NCI-H2196 (cell line): ENCODE measurements around the gene POLG.

Source experiments
- DNase-seq: peaks from one replicate; lab custom pipeline; 2025; ENCODE audit not compliant: unreplicated experiment; lab: John Stamatoyannopoulos, UW

POLG gene

DNA sequence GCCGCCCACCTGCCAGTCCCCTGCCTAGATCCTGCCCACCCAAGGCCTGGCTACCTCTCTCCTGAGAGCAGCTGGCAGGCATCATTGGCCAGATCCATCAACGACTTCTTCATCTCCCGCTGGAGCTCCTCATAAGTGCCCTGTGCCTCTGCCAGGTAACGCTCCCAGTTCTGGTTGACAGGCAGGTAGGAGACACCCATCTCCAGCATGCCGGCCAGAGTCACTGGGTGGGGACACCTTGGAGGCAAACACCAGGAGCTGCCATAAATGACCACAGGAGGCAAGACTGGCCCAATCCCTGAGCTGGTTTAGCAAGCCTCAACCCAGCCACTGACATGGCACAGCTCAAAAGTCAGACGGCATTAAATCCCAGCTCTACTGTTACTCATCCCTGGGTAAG lies 7.5 kb downstream of the POLG start:
- no peak for DNase-seq

DNA sequence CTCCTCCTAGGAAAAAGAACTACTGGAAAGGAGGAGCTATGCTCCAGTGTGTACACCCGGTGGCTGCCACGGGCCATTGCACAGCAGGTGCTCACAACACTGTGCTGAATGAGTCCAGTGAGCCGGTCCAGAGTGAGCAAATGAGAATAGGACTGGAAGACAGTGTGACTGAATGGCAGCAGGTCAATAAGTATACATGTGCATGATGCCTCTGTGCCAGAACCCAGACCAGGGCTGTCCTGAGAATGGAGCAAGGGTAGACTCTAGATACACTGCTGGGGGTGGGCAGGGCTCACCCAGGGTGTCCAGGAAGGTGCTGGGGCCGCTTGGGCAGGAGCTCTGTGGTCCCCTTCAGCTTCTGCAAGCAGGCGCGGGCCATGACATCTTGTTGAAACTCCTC lies 8.3 kb downstream of the POLG start:
- DNase-seq: no peak

DNA sequence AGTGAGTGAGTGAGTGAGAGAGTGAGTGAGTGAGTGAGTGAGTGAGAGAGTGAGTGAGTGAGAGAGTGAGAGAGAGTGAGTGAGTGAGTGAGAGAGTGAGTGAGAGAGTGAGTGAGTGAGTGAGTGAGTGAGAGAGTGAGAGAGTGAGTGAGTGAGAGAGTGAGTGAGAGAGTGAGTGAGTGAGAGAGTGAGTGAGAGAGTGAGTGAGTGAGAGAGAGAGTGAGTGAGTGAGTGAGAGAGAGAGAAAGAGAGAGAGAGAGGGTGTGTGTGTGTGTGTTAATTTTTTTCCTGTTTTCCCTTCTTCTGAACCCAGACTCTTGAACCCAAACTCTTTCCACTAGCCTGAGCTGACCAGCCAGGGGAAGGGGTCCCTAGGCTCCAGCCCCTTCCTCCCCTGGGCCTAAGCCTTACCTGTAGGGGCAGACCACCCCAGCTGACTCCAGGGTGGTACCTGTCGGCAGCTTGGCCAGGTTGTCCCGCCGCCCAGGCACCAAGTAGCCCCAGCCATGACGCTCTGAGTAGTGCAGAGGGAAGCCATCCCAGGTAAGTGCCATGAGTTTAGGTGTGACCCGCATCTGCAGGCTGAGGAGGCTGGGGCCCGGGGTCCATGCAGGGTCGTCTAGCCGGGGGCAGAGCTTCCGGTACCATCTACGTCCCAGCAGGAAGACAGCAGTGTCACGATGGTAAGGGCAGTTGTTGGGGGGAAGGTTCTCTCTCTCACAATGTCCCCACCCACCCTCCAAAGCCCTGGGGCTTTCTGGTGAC lies 9.4 kb downstream of the POLG start:
- no peak for DNase-seq

DNA sequence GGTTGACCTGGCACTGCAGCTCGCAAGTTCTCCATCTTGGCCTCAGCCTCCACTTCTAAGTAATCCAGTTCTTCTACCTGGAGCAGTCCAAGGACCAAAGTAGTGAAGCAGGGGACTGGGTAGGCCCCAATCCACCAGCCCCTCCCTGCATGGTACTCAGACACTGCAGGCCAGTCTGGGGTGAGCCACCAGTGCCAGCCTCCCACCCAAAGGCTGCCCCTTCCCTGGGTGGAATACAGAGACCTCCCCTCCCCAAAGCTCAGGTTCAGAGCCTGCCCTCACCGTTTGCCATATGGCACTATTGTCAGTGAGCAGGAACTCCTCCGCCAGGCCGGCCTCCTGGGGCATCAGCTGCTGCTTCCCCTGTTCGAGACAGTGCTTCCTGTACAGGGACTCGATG lies 10.8 kb downstream of the POLG start:
- DNase-seq: no peak

DNA sequence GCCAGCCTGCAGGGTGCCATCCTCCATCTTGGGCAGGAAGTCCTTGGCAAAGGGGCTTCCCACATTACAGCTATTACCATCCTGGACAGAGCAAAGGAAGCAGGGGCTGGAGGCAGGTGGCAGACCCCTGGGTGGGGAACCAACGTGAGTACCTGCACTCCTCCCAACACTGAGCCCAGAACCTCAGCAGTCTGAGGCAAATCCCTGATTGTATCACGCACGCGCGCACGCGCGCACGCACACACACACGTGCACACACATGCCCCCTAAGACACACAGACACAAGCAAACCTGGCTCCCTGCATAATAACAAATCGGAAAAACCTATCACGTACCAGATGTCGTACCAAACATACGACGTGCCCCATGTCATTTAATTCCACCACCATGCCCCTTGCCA lies 11.8 kb downstream of the POLG start:
- DNase-seq: no peak

DNA sequence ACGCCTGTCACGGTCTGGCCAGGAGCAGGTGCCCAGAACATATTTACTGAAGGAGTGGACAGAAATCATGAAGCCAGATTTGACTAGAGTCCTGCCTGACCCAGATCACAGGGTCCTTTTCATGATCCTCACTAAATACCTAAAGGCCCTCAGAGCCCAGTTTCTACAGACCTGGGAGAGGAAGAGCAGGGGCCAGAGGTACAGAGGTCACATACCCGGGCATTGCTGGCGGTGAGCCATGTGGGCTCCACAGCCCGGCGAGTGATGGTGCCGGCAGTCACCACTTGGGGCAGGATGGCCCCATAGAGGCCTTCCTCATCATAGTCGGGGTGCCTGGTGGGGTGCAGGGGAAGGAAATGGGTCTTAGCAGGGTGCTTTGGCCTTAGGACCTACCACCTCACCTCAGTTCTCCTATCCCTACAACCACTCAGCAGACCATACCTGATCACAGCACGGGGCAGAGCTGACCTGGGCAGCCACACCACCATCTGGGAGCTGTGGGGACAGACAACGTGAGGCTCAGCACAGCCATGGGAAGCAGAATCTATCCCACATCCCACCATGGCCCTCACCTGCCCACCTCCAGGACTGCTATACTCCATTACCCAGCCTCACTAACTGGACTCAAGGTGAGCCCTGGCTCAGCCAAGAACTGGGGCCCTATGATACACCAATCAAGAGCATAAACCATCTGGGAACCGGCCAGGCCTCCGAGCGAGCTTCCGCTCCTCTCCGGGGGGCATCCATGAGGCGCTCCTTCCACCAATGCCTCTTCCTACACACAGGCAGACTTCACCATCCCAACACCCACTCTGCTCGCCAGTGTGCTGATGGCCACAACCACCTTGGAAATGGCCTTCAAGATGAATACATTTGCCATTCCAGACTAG lies 12.9 kb downstream of the POLG start:
- DNase-seq: no peak

DNA sequence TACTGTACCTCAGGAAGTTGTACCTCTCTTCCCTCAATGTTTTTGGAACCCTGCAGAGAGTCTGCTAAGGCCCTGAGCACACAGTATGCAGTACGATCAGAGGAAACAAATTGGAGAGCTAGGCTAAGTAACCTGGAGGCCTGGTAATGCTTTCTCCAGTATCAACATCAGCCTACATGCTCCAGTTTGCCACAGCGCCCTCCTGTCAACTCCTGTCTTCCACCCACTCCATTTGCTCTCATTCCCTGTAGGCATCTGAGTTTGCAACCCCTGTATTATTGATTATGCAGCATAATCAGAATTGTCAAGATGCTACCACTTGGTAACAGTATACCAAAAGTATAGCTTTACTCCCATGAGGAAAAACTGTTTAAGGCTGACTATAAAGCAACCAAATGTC lies 14.4 kb downstream of the POLG start:
- DNase-seq: no peak

DNA sequence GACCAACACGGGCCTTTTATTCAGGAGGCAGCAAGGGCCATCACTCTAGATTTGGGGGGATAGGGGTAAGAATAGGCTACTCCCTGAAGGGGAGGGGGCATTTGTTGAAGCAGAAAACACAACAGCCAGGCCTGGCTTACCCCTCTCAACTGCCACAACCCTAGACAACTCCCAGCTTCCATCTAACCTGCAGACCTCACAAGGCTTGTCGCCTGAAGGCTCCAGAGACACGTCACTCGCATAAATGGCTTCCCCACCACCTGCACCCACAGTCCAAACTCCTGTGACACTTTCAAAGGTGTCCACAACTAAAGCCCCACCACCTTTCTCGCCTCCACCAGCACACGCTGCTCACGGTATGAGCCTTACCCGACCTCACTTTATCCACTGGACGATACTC lies 14.9 kb downstream of the POLG start:
- DNase-seq: no peak

DNA sequence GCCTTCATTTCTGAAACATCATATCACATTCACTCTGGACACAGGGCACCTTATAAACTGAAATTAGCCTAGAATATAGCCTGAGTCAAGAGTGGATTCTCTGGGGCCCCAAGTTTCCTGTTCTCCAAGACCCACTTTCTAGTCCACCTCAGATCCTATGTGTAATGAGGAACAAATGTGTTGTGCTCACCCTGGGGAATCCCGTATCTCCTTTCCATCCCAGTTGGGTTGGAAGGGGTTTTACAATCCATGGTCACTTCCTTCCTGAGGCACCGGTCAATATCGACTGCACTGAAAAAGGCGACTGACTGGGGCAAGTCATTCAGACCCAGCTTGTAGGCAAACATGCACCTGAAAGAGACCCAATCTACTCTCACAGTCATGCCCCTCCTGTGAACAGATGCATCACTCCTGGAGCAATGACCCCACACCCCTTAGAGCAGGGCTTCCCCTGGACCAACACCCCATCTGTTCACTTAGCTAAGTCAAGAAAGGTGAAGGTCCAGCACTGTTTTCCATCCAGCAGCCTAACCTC lies 17.4 kb downstream of the POLG start:
- DNase-seq: no peak

DNA sequence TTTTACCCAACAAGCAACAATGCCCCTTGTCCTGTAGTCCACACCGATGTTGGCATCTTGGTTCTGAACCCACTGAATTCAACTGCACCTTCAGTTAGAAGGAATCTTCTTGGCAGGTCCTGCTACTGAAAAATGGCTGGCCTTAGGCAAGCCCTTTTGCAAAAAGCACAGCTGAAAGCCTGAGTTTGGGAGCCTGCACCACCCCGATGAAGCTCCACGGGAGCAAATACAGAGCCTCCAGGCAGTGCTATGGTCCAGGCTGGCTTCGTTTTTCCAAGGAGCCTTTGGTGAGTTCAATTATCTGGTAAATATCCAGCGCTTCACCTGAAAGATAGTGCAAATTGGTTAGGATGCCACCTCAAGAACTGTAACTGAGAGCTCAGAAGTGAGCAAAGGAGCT lies 18.1 kb downstream of the POLG start:
- DNase-seq: no peak

DNA sequence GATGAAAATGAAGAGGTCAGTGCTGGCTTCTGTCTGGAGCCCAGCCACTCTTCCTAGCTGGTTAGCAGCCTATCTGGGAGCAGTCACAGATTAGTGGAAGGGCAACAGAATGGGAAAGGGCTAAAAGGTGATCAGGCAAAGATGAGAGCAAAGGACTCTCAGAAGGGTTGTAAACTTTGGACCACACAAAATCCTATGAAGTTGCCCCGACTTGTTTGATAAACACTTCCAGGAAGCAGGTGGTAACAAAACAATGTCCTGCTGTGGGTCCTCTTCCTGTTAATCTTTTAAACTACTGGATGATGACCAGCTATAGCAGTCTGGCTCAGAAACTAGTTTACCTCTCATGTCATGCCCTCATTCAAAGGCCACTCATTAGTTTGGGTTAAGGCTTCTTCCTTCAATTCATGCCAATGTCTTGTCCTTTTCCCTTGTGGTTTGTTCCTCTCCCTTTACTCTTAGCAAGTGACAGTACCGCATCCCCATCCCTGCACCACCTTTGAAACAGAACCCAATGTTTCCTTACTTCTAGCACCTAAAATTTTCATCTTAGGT lies 19.2 kb downstream of the POLG start:
- no peak for DNase-seq

DNA sequence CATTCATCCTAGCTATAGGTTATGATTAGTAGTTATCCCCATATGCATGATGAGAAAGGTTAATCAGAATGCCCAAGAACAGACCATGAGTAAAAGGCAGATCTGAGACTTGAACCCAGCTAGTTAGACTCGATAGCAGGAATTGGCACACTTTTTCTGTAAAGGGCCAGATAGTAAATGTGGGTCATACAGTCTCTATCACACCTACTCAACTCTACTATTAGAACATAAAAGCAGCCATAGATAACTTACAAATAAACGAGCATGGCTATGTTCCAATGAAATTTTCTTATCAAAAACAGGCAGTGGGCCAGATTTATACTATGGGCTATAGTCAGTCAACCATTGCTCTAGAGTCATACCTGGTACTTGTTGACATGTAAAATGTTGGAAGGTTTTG lies 24.6 kb downstream of the POLG start:
- DNase-seq: no peak

DNA sequence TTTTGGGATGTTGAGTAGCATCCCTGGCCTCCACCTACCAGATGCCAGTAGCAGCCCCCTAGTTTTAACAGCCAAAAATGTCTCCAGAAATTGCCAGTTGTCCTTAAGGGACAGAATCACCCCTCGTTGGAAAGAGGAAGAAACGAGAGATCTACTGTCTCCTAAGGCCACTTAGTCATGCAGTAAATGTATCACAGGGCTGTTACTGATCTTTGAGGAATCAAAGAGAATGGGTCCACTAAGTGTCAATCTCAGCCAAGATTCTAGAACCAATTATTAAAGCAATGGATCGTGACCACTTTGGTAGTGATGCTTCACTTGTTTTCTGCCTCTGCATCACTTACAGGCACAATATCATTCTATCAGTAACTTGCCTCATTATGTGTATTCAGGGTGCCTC lies 26.4 kb downstream of the POLG start:
- no peak for DNase-seq

DNA sequence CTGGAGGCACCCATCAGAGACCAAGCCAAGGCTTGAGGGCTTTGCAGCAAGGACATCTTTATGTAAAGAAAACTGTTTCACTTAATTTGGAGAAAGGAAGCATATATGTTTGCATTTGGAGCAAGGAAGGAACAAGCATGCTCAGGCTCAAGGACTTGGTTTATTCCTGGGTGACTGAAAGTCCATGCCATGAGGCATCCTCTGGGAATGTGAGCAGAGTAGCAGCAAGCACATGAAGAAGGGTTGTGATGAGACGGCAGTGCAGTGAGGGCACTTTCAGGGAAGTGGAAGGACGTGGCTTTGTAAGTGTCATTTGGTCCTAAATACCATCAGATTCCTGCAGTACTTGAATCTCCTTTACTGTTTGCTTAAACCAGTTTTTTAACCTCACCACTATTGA lies 26.8 kb downstream of the POLG start:
- no peak for DNase-seq

DNA sequence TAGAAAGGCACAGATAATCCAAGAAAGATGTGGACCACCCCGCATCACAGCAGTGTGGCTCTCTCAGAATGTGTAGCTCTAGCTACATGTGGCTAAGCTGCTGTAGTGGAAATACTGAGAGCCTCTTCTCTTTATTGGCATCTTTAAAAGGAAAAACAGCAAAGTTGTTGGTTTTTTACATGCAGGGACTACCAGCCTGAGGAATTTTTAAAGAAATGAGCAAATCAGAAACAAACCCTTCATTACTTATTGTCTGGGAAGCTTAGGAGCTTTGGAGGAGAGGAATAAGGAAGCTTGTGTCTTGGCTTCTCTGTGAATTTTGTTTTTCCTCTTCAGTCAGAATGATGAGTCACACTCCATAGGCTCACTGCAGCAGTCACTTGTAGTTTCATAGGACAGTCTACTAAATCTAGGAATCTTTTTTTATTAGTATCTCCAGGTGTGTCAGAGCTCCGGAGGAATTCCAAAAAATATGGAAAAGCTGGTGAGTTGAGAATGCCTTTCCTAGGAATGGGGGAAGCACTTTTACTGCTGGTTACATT lies 27.5 kb downstream of the POLG start:
- DNase-seq: no peak

DNA sequence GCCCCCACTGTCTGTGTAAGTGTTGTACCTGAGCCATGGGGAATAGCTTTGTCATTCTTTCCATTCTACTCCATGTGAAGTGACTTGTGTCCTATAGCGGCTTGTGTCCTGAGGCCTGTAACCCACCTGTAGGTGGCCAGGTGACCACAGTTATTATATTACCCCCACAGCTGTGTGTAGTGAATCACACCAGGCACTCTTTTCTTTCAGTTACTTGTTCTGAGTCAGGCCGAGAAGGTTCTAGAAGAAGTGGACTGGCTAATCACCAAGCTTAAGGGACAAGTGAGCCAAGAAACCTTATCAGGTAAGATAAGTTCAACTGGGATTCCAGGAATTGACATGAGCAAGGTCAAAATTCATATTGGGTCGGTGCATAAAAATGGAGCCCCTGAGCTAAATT lies 29.2 kb downstream of the POLG start:
- no peak for DNase-seq

DNA sequence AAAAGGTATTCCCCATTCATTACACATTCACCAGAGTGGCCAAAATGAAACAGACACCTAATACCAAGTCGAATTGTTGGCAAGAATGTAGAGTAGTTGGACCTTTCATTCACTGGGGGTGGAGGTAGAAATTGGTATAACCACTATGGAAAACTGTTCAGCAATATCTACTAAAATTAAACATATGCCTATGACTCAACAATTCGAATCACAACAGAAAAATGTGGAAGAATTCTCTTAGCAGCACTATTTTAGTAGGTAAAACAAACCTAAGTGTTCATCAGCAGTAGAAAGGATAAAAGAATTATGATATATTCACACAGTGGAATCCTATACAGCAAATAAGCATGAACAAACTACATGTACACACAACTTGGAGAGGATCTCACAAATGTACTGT lies 30.6 kb downstream of the POLG start:
- DNase-seq: no peak

DNA sequence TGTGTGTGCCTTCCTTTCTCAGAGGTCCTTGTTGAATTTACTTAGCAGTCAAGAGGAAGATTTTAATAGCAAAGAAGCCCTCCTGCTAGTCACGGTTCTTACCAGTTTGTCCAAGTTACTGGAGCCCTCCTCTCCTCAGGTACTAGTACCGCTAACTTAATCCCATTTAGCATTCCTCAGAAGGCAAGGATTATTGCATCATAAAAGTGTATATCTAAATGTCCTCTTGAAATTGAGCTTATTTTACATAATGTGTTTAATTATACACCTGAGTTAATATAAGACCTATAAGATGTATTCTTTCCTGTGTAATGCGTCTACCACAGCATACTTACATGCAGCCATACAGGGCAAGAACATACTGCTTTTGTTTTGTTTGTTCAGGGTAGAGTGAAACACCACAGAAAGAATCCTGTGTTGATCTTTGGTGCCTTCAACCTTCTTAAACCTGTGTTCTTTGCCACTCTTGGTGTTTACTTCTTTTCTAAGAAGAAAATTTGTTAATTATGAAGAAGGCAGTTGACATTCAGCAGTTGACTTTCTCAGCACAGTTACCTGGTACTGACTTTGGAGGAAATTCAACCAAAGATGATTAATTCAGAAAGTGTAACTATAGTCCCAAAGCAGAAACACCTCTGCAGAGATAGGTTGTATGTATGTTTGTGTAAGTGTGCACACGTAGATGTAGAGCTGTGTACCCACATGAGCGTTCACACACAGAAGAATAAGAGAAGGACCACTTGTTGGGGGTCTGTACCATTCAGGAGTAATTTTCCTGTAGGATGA lies 33.1 kb downstream of the POLG start:
- DNase-seq: no peak

DNA sequence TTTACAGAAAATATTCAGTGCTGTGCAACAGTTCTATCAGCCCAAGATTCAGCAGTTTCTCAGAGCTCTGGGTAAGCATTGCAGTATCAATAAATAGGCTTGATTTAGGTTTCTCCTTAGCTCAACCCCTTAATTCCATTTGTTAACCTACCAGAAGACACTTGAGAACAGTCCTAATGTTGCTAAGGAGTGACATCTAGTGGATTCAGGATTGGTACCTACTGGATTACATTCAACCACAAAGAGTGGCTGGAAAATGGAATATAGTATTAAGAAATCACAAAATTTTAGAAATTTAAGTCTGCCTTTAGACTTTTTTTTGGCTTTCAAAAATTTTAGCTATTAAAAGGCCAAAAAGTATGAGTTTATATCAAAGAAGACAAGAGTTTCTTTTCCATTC lies 34.7 kb downstream of the POLG start:
- peak; percentile 19 for DNase-seq

DNA sequence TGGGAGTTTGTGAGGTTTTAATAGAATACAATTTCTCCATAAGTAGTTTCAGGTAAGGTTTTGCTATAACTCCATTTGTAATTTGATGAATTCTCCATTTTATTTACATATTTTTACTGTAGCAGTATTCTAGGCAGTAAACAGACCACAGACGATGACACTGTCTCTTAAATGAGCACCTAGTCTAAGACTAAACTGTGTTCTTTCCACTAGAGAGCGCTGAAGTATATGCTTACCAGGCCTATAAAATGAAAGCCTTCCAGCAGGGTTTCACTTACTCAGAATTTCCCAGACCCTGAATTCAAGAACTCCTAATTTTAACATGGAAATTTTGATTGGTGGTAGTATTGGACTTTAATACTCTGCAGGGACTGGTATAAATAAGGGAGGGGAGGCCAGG lies 41.6 kb downstream of the POLG start:
- DNase-seq: no peak

DNA sequence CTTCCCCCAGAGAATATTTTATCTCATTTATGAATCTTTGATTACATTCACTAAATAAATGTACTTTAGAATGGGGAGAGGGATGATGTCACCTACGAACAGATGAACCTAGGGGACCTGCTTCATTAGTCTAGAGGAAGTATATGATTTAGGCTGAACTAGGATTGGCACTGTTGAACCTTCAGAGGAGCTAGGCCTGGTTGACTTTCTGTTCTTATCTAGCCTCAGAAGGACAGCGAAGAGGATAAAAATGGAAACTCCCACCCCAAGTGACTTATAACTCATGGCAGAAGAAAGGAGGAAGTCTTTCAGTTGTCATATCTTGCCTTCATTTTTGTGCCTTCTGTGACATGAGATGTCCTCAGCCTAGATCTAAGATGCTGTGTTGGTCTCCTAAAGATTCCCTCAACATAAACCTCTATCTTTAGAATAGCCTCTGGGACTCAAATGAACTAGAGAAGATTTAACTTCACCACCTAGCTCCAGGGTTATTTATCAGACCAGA lies 42.6 kb downstream of the POLG start:
- DNase-seq: no peak
